Epithelial cell of esophagus (primary cell): ENCODE data around the gene ZBTB20.

ENCODE experiments used
- DNase-seq: peaks from one replicate; pipeline ENCODE4 v3.0.0; 2010; ENCODE audit warnings: low read depth
- H3K4me3 ChIP-seq: 2 replicates; pipeline ENCODE4 v1.5.1; 2011; ENCODE audit warnings: mild to moderate bottlenecking, low read length, control low read depth
- TF ChIP-seq, protein P1 (sequence below): IDR thresholded peaks from 2 replicates; pipeline ENCODE4 v1.5.1; 2011; ENCODE audit warnings: low read depth, mild to moderate bottlenecking, low read length, control low read depth, inconsistent platforms; ENCODE audit not compliant: insufficient read depth; ENCODE audit errors: missing control alignments

ZBTB20 gene

DNA sequence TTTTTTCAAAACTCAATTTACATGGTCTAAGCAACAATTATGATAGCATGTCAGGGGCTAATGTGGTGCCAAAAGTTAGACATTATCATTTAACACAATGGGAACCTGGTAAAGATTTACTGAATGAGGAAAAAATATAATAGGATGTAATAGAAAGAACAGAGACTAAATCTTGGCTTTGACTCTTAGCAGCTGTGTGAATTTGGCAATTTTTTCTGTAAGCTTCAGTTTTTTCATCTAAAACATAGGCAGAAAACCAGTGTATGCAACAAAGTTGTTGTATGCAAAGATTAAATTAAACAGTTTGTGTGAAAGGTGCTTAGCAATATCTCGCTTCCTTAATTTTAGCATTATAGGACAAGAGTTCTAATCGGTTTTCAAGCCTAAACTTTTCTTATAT lies 57.6 kb downstream of the ZBTB20 start:
- no peak for DNase-seq
- H3K4me3 ChIP-seq: no peak overlapping the region
- TF ChIP-seq, protein P1, sequence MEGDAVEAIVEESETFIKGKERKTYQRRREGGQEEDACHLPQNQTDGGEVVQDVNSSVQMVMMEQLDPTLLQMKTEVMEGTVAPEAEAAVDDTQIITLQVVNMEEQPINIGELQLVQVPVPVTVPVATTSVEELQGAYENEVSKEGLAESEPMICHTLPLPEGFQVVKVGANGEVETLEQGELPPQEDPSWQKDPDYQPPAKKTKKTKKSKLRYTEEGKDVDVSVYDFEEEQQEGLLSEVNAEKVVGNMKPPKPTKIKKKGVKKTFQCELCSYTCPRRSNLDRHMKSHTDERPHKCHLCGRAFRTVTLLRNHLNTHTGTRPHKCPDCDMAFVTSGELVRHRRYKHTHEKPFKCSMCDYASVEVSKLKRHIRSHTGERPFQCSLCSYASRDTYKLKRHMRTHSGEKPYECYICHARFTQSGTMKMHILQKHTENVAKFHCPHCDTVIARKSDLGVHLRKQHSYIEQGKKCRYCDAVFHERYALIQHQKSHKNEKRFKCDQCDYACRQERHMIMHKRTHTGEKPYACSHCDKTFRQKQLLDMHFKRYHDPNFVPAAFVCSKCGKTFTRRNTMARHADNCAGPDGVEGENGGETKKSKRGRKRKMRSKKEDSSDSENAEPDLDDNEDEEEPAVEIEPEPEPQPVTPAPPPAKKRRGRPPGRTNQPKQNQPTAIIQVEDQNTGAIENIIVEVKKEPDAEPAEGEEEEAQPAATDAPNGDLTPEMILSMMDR: no peak

DNA sequence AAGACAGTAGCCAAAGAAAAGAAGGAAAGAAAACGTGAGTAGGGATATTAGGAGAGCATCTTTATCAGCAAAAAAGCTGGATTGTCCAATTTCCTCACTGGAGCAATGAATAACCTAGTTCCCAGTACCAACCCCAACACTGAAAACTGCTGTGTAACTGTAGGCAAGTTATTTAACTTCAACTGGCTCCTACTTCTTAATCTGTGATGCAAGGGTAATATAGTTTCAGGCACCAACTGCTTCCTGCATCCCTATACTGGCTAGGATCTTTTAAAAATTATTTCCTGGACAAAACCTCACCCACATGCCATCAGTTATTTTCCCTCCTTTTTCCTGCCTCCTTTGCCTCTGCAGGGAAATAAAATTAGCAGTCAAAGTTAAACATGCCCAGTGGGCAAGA lies 59.6 kb downstream of the ZBTB20 start:
- TF ChIP-seq, protein P1: no peak
- no peak overlapping the region for H3K4me3 ChIP-seq
- no peak for DNase-seq

DNA sequence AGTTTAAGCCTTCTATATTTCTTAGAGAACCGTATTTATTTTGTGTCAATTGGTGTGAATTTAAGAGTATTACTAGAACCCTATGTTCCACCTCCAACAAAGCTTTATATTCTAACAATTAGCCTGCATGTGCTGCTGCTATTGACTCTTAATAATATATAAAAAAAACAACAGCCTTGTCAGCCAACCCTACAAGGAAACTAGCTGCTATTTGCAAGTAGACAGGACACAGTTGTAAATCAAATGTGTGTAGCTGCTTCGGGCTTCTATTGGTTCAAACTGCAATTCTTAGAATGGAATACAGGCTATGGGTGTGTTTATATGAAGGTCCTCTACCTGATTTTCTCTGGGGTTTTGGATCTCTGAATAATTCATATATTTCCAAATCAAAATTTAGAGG lies 60.7 kb downstream of the ZBTB20 start:
- TF ChIP-seq, protein P1: no peak
- DNase-seq: no peak
- no peak overlapping the region for H3K4me3 ChIP-seq

DNA sequence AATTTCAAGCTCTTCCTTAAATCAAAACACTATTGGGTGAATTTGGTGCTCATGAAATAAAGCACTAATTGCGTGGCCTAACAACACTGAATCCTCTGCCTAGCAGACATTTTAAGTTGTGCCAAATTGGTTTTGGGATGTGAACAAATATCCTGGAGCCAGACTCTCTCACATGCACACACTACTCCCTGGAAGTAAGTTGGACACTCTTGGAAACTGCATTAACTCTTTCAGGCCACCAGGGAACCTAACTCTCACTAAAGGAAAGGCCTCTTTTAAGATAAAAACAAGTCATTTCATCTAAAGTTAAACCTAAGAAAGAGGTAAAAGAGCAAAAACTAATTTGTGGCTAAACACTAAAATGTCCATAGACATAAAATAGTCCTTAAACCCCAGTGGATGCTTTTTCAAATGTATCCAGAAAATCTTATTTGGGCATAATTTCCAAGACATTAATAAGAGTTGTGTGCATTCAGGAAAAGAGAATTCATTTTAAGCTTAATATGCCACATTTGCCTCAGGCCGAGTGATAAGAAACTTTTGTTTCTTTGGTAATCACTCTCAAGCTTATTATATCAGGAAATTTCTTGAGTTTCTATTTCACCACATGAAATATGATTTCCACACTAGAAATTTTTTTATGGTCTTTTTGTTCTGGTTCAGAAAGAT lies 61.8 kb downstream of the ZBTB20 start:
- no peak for DNase-seq
- TF ChIP-seq, protein P1: peak; percentile 36
- H3K4me3 ChIP-seq: no peak overlapping the region

DNA sequence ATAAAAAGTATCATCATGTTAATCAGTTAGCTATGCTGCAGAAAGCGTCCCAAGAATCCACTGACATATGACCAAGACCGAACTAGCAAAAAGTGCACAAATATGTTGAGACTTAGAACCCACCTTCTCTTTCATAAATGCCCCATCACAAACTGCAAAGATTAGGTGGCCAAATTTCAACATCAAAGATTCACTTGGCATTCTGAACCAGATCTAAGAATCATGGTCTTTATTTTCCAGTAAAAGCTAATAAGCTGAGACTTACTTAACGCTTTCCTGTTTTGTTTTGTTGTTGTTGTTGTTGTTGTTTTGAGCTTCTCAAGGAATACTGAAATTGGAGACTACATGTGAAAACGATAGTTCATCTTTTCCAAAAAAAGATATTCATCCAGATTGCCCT lies 62.4 kb downstream of the ZBTB20 start:
- H3K4me3 ChIP-seq: no peak overlapping the region

DNA sequence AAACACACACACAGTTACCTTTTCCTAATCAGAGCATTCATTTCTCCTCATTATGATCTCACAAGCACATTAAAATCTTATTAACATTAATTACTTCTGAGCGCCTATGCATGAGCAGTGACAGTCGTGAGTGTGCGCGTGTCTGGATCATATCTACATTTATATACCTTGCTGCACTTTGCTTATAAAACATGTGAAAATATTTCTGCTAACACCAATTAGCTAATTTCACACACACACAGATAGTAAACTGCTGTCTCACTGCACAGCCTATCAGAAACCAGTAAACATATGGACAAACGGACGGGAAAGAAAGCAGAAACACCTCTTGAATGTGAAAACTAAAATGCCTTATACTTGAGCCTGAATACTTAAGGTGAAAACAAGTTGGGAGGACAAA lies 64.8 kb downstream of the ZBTB20 start:
- no peak for DNase-seq
- TF ChIP-seq, protein P1: no peak
- no peak overlapping the region for H3K4me3 ChIP-seq

More for the DNA sequence above, 62.4 kb downstream of the ZBTB20 start:
- no peak for DNase-seq
- TF ChIP-seq, protein P1: no peak

DNA sequence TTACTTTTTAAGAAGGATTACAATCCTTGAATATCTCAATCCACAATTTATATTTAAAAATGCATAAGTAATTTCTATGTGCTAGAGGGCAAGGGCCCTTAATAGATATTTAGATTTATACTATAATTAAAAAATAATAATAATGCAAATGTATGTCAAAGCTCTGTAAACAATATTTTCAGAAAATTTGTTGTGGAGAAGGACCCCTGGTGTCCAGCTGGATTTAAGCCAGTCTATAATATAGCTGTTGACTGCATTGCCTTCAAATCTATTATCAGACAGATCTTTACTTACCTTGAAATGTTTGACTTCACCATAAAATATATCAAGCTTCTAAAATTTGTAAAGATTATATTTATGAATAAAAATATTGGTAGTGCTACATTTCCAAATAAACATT lies 65.6 kb downstream of the ZBTB20 start:
- DNase-seq: no peak
- TF ChIP-seq, protein P1: no peak
- H3K4me3 ChIP-seq: no peak overlapping the region
